Hepatocyte (in vitro differentiated cells): ENCODE data around the gene POLR2L. TPM values are rescaled to one million over a fixed set of nuclear protein-coding genes. Genes with fewer than 3 reads are reported as not detected.
A peak's percentile ranks its signal among the peaks of the same experiment; 100 is the strongest.

Experiments used
- DNase-seq: peaks from one replicate; pipeline ENCODE4 v3.0.0-alpha.2; 2016; ENCODE audit warnings: low spot score
- H2AFZ ChIP-seq: fragments of 200-600 bp; sonication (generic); 2 replicates; pipeline ENCODE4 v1.6.0; 2016; ENCODE audit warnings: antibody characterized with exemption, mild to moderate bottlenecking
- H3K27ac ChIP-seq: fragments of 200-600 bp; sonication (generic); 2 replicates; pipeline ENCODE4 v1.5.1; 2016; ENCODE audit warnings: mild to moderate bottlenecking
- H3K27me3 ChIP-seq: fragments of 200-600 bp; sonication (generic); 2 replicates; pipeline ENCODE4 v1.6.1; 2016
- H3K36me3 ChIP-seq: fragments of 200-600 bp; sonication (generic); replicated peaks from 2 replicates; pipeline ENCODE4 v1.5.1; 2016; ENCODE audit warnings: low read depth; ENCODE audit not compliant: insufficient read depth
- H3K4me1 ChIP-seq: fragments of 200-600 bp; sonication (generic); 2 replicates; pipeline ENCODE4 v1.5.1; 2016; ENCODE audit warnings: mild to moderate bottlenecking, moderate library complexity; ENCODE audit not compliant: insufficient read depth
- H3K4me2 ChIP-seq: fragments of 200-600 bp; sonication (generic); 2 replicates; pipeline ENCODE4 v1.6.0; 2016
- H3K4me3 ChIP-seq: fragments of 200-600 bp; sonication (generic); 2 replicates; pipeline ENCODE4 v1.5.1; 2016; ENCODE audit warnings: mild to moderate bottlenecking
- H3K79me2 ChIP-seq: fragments of 200-600 bp; sonication (generic); 2 replicates; pipeline ENCODE4 v1.6.0; 2017; ENCODE audit warnings: mild to moderate bottlenecking
- H3K9me2 ChIP-seq: fragments of 200-600 bp; sonication (generic); replicated peaks from 2 replicates; pipeline ENCODE4 v1.6.0; 2017; ENCODE audit warnings: mild to moderate bottlenecking; ENCODE audit not compliant: insufficient read depth
- H3K9me3 ChIP-seq: fragments of 200-600 bp; sonication (generic); 2 replicates; pipeline ENCODE4 v1.5.1; 2016; ENCODE audit warnings: low read depth, mild to moderate bottlenecking
- H4K20me1 ChIP-seq: fragments of 200-600 bp; sonication (generic); 2 replicates; pipeline ENCODE4 v1.6.0; 2016; ENCODE audit warnings: mild to moderate bottlenecking; ENCODE audit not compliant: insufficient read depth, poor library complexity, severe bottlenecking
- CTCF ChIP-seq: fragments of 200-600 bp; sonication (generic); IDR thresholded peaks from 2 replicates; pipeline ENCODE4 v1.5.1; 2016; ENCODE audit warnings: antibody characterized with exemption, mild to moderate bottlenecking; ENCODE audit not compliant: poor library complexity
- EZH2 ChIP-seq: fragments of 200-600 bp; sonication (generic); IDR thresholded peaks from 2 replicates; pipeline ENCODE4 v1.6.1; 2016; ENCODE audit warnings: antibody characterized with exemption, mild to moderate bottlenecking, borderline replicate concordance
- EZH2phosphoT487 ChIP-seq: fragments of 200-600 bp; sonication (generic); IDR thresholded peaks from one replicate; pipeline ENCODE4 v1.6.1; 2018; ENCODE audit warnings: antibody characterized with exemption, mild to moderate bottlenecking, low read depth, moderate library complexity; ENCODE audit not compliant: unreplicated experiment, severe bottlenecking
- WGBS: methylation state at CpG from one replicate; pipeline ENCODE4 v1.1.6; 2016; ENCODE audit warnings: low lambda C conversion rate; ENCODE audit errors: missing lambda C conversion rate; 5-methylcytosine and 5-hydroxymethylcytosine counted together
- polyA plus RNA-seq: library from polyadenylated mRNA; unstranded; fragments of >200 nt; fragmentation: Nextera tagmentation; extraction: Ambion mirVana; gene quantifications from 2 replicates; pipeline ENCODE4 v1.2.1, GENCODE V29; 2016
- total RNA-seq: library from RNA; depleted of rRNA; stranded (reverse); fragments of >200 nt; gene quantifications from 2 replicates; pipeline ENCODE4 v1.2.3, GENCODE V29; 2014

Gene POLR2L
- total and polyA plus RNA-seq, 2 experiments from 2014 or later: 38.0 to 372 TPM

GRCh38 chr11:845872-846495 is 3.7 kb upstream of the POLR2L start:
- no peak overlapping the region for H3K4me3 ChIP-seq
- H3K4me1 ChIP-seq: peaks cover 60% of the 10 kb centered on the region
- no peaks in the 10 kb centered on the region for H3K9me2 ChIP-seq
- 66% methylated on average over 7 of the region's 8 CpGs for whole genome bisulfite sequencing
- H3K27me3 ChIP-seq: peaks cover 4% of the 10 kb centered on the region
- TF ChIP-seq EZH2phosphoT487 (no peak), EZH2 (no peak), CTCF (no peak)
- H3K4me2 ChIP-seq: peak overlapping the region; percentile 94
- no peaks in the 10 kb centered on the region for H3K36me3 ChIP-seq
- no peaks in the 10 kb centered on the region for H3K9me3 ChIP-seq
- H4K20me1 ChIP-seq: peaks cover 24% of the 10 kb centered on the region
- peaks cover 13% of the 10 kb centered on the region for H3K79me2 ChIP-seq
- peak overlapping the region; percentile 72 for H3K27ac ChIP-seq
- no peak for DNase-seq
- no peak overlapping the region for H2AFZ ChIP-seq

- no peak overlapping the region for H2AFZ ChIP-seq
- peaks cover 53% of the 10 kb centered on the region for H3K4me1 ChIP-seq
- H3K27ac ChIP-seq: peak overlapping the region; percentile 98
- peaks cover 23% of the 10 kb centered on the region for H3K79me2 ChIP-seq
- no peak for TF ChIP-seq CTCF
- no peak for TF ChIP-seq EZH2phosphoT487
- no peak for TF ChIP-seq EZH2
- no peaks in the 10 kb centered on the region for H3K9me2 ChIP-seq
- DNase-seq: peak; percentile 90
- no peaks in the 10 kb centered on the region for H3K36me3 ChIP-seq
- no peaks in the 10 kb centered on the region for H3K9me3 ChIP-seq
- peak overlapping the region; percentile 94 for H3K4me2 ChIP-seq
- 60% methylated on average over 26 of the region's 31 CpGs for WGBS
- H4K20me1 ChIP-seq: peaks cover 16% of the 10 kb centered on the region
- no peak overlapping the region for H3K4me3 ChIP-seq
- peaks cover under 1% of the 10 kb centered on the region for H3K27me3 ChIP-seq
Observed at GRCh38 chr11:844693-845644, 2.6 kb upstream of the POLR2L start.

GRCh38 chr11:843818-844692 is 1.7 kb upstream of the POLR2L start:
- Histone ChIP-seq H2AFZ (no peak overlapping the region), H3K4me3 (peak overlapping the region; percentile 86), H3K79me2 (peaks cover 25% of the 10 kb centered on the region), H3K36me3 (no peaks in the 10 kb centered on the region), H3K4me1 (peaks cover 49% of the 10 kb centered on the region), H3K9me2 (no peaks in the 10 kb centered on the region), H3K27me3 (no peaks in the 10 kb centered on the region), H3K27ac (peak overlapping the region; percentile 98), H3K9me3 (no peaks in the 10 kb centered on the region), H4K20me1 (peaks cover 16% of the 10 kb centered on the region), H3K4me2 (peak overlapping the region; percentile 94)
- peak; percentile 81 for DNase-seq
- TF ChIP-seq EZH2phosphoT487 (no peak), EZH2 (no peak), CTCF (no peak)
- WGBS: 12% methylated on average over 24 of the region's 25 CpGs
